OCI-M2 (cell line): Measurements from ENCODE around the gene RPL29.
"Not testable (repeated sequence)": the region's sequence is repeated elsewhere in the genome, so short reads cannot be mapped to it uniquely, and the experiment has no call there.

Experiments used
- DNase-seq: peaks from one replicate; lab custom pipeline; 2025; ENCODE audit not compliant: unreplicated experiment; lab: John Stamatoyannopoulos, UW

The RPL29 gene

GRCh38 chr3:52006017-52006819 is 10.5 kb upstream of the RPL29 start:
- DNase-seq, result no peak

GRCh38 chr3:52005571-52005986 is 9.9 kb upstream of the RPL29 start:
- DNase-seq, result no peak

- DNase-seq, result no peak
Observed at GRCh38 chr3:52004906-52005395, 9.3 kb upstream of the RPL29 start.

- no peak for DNase-seq
Observed at GRCh38 chr3:52004163-52004787, 8.6 kb upstream of the RPL29 start.

GRCh38 chr3:52002748-52003147 is 7.1 kb upstream of the RPL29 start:
- DNase-seq, result no peak

- no peak for DNase-seq
Observed at GRCh38 chr3:52001443-52001974, 5.8 kb upstream of the RPL29 start.

GRCh38 chr3:51999846-52000245 is 4.2 kb upstream of the RPL29 start:
- no peak for DNase-seq

GRCh38 chr3:51998774-51999173 is 3.1 kb upstream of the RPL29 start:
- DNase-seq, result no peak

GRCh38 chr3:51997935-51998596 is 2.4 kb upstream of the RPL29 start:
- DNase-seq, result no peak

- DNase-seq, result no peak
Observed at GRCh38 chr3:51997172-51997571, 1.5 kb upstream of the RPL29 start.

- DNase-seq, result no peak
Observed at GRCh38 chr3:51994530-51994929, 1.2 kb downstream of the RPL29 start.

GRCh38 chr3:51993657-51994056 is 2.0 kb downstream of the RPL29 start:
- DNase-seq, result not testable (repeated sequence)

- DNase-seq, result no peak
Observed at GRCh38 chr3:51992017-51992682, 3.5 kb downstream of the RPL29 start.

GRCh38 chr3:51990501-51990971 is 5.2 kb downstream of the RPL29 start:
- not testable (repeated sequence) for DNase-seq

- DNase-seq, result no peak
Observed at GRCh38 chr3:51988286-51989146, 7.2 kb downstream of the RPL29 start.

- no peak for DNase-seq
Observed at GRCh38 chr3:51987568-51987967, 8.1 kb downstream of the RPL29 start.

GRCh38 chr3:51986010-51986947 is 9.4 kb downstream of the RPL29 start:
- no peak for DNase-seq

GRCh38 chr3:51985063-51985462 is 10.6 kb downstream of the RPL29 start:
- no peak for DNase-seq

GRCh38 chr3:51984269-51984647 is 11.4 kb downstream of the RPL29 start:
- no peak for DNase-seq
